GM10248 (cell line): Measurements from ENCODE around the gene PATJ.

Experiments
- CTCF ChIA-PET: fragments of 300-600 bp; sonication (Branson Sonifier 250); formaldehyde crosslinking; extraction: SDS; loops from one replicate; lab custom pipeline; 2021; ENCODE audit warnings: antibody characterized with exemption; lab: Yijun Ruan, JAX
- POLR2A ChIA-PET: fragments of 350-650 bp; sonication (Branson Sonifier 250); formaldehyde crosslinking; extraction: SDS; loops from one replicate; lab custom pipeline; 2020; ENCODE audit warnings: antibody characterized with exemption; lab: Yijun Ruan, JAX
- DNase-seq: peaks from one replicate; pipeline ENCODE4 v3.0.0; 2012; ENCODE audit errors: extremely low spot score
- TF ChIP-seq, protein P1 (sequence below): IDR thresholded peaks from 2 replicates; pipeline ENCODE4 v1.5.1; 2012; ENCODE audit warnings: mild to moderate bottlenecking, low read depth; ENCODE audit errors: extremely low read depth, missing control alignments, control extremely low read depth

The PATJ gene

DNA sequence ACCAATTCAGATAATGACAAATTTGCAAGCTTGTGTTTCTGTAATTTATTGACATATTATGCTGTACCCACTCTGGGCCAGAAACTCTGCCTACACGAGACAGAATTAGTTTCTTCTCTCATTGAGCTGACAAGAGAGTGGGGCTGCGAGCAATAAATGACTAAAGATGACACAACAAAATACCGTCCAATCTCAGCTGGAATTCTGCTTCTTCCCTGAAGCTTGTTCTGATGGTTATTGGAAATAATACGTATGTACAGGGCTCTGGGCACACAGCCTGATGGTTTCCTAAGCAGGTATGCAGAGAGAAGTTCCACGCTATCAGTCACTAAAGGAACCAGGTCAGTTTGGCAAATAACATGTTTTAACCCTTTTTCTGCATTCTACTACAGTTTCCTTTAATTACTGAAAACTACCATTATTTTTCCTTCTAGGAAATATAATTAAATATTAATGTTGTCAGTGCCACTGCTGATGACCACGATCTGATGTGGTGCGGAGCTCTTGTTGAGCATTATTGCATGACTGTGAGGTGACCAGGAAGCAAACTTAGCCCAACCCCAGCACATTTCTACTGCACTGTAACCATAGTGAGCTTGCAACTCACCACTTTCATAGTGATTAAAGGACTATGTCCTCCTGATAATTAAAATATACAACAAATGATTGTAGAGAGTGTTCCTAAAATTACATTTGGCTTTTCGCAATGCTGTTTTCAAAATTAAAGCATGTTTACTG, 231.0 kb downstream of the PATJ start:
- POLR2A ChIA-PET: no interaction called here
- CTCF ChIA-PET: no interaction called here
- DNase-seq: no peak
- TF ChIP-seq, protein P1, sequence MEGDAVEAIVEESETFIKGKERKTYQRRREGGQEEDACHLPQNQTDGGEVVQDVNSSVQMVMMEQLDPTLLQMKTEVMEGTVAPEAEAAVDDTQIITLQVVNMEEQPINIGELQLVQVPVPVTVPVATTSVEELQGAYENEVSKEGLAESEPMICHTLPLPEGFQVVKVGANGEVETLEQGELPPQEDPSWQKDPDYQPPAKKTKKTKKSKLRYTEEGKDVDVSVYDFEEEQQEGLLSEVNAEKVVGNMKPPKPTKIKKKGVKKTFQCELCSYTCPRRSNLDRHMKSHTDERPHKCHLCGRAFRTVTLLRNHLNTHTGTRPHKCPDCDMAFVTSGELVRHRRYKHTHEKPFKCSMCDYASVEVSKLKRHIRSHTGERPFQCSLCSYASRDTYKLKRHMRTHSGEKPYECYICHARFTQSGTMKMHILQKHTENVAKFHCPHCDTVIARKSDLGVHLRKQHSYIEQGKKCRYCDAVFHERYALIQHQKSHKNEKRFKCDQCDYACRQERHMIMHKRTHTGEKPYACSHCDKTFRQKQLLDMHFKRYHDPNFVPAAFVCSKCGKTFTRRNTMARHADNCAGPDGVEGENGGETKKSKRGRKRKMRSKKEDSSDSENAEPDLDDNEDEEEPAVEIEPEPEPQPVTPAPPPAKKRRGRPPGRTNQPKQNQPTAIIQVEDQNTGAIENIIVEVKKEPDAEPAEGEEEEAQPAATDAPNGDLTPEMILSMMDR: no peak

DNA sequence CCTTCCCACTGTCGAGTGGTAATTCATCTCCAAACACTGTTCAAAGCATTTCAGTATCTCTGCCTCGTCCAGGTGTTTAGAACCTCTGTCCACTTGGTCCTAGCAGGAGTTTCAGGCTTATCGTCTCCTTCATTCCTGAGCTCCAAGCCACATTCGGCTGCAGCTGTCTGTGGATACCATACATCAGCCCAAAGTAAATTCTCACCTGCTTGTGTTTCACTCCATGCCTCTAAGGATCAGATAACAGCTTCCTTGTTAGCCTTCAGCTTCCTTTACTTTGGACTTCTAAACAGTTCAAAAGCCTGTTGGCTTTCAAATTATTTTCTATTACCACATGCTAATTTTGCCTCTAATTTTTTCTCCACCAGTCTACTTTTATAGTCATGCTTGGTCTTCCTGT, 233.4 kb downstream of the PATJ start:
- TF ChIP-seq, protein P1: no peak

DNA sequence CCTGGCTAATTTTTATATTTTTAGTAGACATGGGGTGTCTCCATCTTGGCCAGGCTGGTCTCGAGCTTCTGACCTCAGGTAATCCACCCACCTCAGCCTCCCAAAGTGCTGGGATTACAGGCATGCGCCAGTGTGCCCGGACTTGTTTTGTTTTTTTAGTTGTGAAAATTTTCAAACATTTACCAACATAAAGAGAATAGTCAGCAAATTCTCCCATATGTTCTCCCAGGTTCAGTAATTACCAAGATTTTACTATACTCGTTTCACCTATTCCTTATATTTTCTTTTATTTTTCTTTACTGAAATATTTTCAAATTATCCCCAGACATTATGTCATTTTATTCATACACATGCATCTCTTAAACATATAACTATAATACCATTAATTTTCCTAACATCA, 234.3 kb downstream of the PATJ start:
- TF ChIP-seq, protein P1: no peak
- CTCF ChIA-PET: interaction anchor here (2.3 kb wide), 1 partner anchor 9 kb away, joined by 8 read pairs; no protein-coding TSS in a partner anchor
- POLR2A ChIA-PET: no interaction called here
- DNase-seq: no peak

More for the DNA sequence above, 233.4 kb downstream of the PATJ start:
- POLR2A ChIA-PET: no interaction called here
- CTCF ChIA-PET: interaction anchor here (1.2 to 2.3 kb wide), 3 partner anchors 10 to 24 kb away, joined by 3 to 8 read pairs (median 4); no protein-coding TSS in a partner anchor
- DNase-seq: no peak

DNA sequence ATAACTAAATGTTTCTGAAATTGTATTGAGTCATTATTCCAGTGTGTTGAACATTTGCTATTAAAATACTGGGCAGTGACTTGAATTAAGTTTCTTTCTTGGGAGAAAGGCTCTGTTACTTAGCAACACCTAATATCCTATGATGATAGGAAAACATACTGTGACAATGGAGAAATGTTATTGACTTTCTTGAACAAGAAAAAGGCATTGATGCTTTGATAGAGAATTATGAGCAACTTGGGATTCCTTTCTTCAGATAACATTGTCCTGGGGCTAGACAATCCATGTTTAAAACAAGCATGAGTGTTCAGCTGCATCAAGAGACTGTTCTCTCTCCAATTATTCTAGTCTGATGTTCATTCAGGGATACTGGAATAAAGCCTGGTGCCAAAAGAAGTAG, 236.5 kb downstream of the PATJ start:
- DNase-seq: no peak
- ChIA-PET POLR2A (interaction anchor here (0.7 kb wide), 1 partner anchor 14 kb away, joined by 3 read pairs; no protein-coding TSS in a partner anchor), CTCF (no interaction called here)
- TF ChIP-seq, protein P1: no peak

DNA sequence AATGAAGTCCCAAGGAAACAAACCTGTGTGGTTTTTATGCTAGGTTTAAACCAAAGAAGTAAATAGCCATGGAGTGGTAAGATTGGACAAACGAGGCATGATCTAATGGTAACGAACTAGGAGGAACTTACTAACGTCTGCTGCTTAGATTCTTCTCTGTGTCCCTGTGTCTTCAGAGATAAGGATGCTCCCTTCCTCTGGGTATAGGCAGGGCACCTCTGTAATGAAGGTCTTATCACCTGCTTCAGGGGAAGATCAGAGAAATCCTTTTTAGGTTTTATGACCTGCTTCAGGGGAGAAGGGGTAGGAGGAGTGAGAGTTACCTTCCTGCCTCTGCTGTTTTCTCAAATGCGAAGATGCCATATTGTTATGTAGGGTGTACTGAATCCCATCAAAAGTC, 237.4 kb downstream of the PATJ start:
- TF ChIP-seq, protein P1: no peak

DNA sequence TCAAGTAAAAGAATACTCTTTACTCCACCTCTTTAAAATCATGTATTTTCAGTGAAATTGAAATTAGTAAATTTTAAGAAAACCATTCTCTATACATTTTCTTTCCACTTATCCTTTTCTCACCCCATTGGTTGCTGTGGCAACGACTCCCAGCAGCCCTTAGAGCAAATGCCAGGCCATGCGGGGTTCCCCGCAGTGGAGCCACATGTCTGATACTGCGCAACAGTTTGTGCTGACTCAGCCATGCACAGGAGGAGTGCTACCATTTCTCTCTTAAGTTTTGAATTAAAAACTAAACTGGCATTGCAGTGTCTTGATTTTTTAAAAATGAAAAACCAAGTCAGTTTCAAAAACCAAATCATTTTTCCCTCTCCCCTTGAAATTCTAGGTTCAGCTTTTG, 238.3 kb downstream of the PATJ start:
- CTCF ChIA-PET: no interaction called here
- TF ChIP-seq, protein P1: no peak
- DNase-seq: no peak
- POLR2A ChIA-PET: no interaction called here

More for the DNA sequence above, 237.4 kb downstream of the PATJ start:
- POLR2A ChIA-PET: no interaction called here
- CTCF ChIA-PET: no interaction called here
- no peak for DNase-seq
